IMR-90 (cell line): Measurements from ENCODE around the gene FBXO40. TPM values are rescaled to one million over a fixed set of nuclear protein-coding genes. Genes with fewer than 3 reads are reported as not detected.

Source experiments
- ATAC-seq: fragments of 200-7000 bp; cut with Tn5 transposase; 2 replicates; pipeline ENCODE4 v1.9.1; 2020; ENCODE audit warnings: low read depth, mild to moderate bottlenecking, moderate library complexity
- BruUV-seq: library from RNA; stranded (reverse); fragments of 400-500 nt; replicated peaks from 2 replicates; lab custom pipeline; 2021; lab: Mats Ljungman, UMichigan
- CTCF ChIA-PET: fragments of 300-600 bp; formaldehyde crosslinking; extraction: SDS; loops from one replicate; lab custom pipeline; 2021; ENCODE audit warnings: antibody characterized with exemption; lab: Yijun Ruan, JAX
- POLR2A ChIA-PET: fragments of 300-600 bp; sonication (Branson Sonifier 250); formaldehyde crosslinking; loops from one replicate; lab custom pipeline; 2022; ENCODE audit warnings: antibody characterized with exemption; ENCODE audit not compliant: unreplicated experiment; lab: Charles Lee
- DNase-seq: peaks from one replicate; pipeline ENCODE4 v3.0.0; 2013
- H2AFZ ChIP-seq: replicated peaks from 2 replicates; pipeline ENCODE3; 2013; ENCODE audit warnings: low read length, mild to moderate bottlenecking; ENCODE audit not compliant: poor library complexity
- H2AK5ac ChIP-seq: 2 replicates; pipeline ENCODE4 v1.6.1; 2013; ENCODE audit warnings: low read depth, low read length, inconsistent platforms
- H2AK9ac ChIP-seq: replicated peaks from 2 replicates; pipeline ENCODE3; 2013; ENCODE audit warnings: mild to moderate bottlenecking, low read depth, low read length, moderate library complexity; ENCODE audit not compliant: poor library complexity
- H2BK120ac ChIP-seq: 2 replicates; pipeline ENCODE4 v1.6.1; 2013; ENCODE audit warnings: low read depth, low read length, inconsistent platforms
- H2BK15ac ChIP-seq: 3 replicates; pipeline ENCODE4 v1.6.1; 2013; ENCODE audit warnings: low read depth, low read length, inconsistent platforms
- H2BK20ac ChIP-seq: 2 replicates; pipeline ENCODE4 v1.6.1; 2013; ENCODE audit warnings: low read depth, mild to moderate bottlenecking, inconsistent platforms, low read length, moderate library complexity
- H2BK5ac ChIP-seq: 2 replicates; pipeline ENCODE4 v1.6.1; 2013; ENCODE audit warnings: mild to moderate bottlenecking, low read depth, low read length, inconsistent platforms; ENCODE audit not compliant: poor library complexity, severe bottlenecking
- H3K14ac ChIP-seq: replicated peaks from 2 replicates; pipeline ENCODE4 v1.6.1; 2013; ENCODE audit warnings: low read depth, low read length, inconsistent platforms
- H3K18ac ChIP-seq: 2 replicates; pipeline ENCODE4 v1.6.1; 2013; ENCODE audit warnings: low read depth, low read length, control low read depth
- H3K23ac ChIP-seq: 2 replicates; pipeline ENCODE4 v1.6.1; 2013; ENCODE audit warnings: low read depth, low read length, inconsistent platforms
- H3K27ac ChIP-seq: 2 replicates; pipeline ENCODE4 v1.5.1; 2013; ENCODE audit warnings: mild to moderate bottlenecking, control low read depth, low read length; ENCODE audit not compliant: insufficient read depth
- H3K27me3 ChIP-seq: 2 replicates; pipeline ENCODE4 v1.6.1; 2013; ENCODE audit warnings: low read length; ENCODE audit not compliant: control insufficient read depth, insufficient read depth
- H3K36me3 ChIP-seq: 2 replicates; pipeline ENCODE4 v1.6.1; 2013; ENCODE audit warnings: low read length, mixed read lengths; ENCODE audit not compliant: control insufficient read depth, insufficient read depth
- H3K4ac ChIP-seq: 2 replicates; pipeline ENCODE4 v1.6.1; 2013; ENCODE audit warnings: low read depth, low read length, inconsistent platforms
- H3K4me1 ChIP-seq: 2 replicates; pipeline ENCODE4 v1.6.1; 2013; ENCODE audit warnings: low read length, mixed read lengths; ENCODE audit not compliant: control insufficient read depth, insufficient read depth
- H3K4me2 ChIP-seq: 2 replicates; pipeline ENCODE4 v1.6.1; 2013; ENCODE audit warnings: low read depth, mild to moderate bottlenecking, control low read depth, low read length, moderate library complexity
- H3K4me3 ChIP-seq: 2 replicates; pipeline ENCODE4 v1.5.1; 2013; ENCODE audit warnings: low read depth, mild to moderate bottlenecking, control low read depth, low read length, moderate library complexity; ENCODE audit not compliant: insufficient read depth
- H3K56ac ChIP-seq: 2 replicates; pipeline ENCODE4 v1.6.1; 2013; ENCODE audit warnings: low read length, inconsistent platforms; ENCODE audit not compliant: insufficient read depth; ENCODE audit errors: extremely low read depth
- H3K79me1 ChIP-seq, 2 experiments: 2 replicates each; pipeline ENCODE4 v1.6.1; 2013; ENCODE audit warnings: low read length in 2 of 2, inconsistent platforms in 1 of 2, low read depth in 1 of 2
- H3K9ac ChIP-seq: 2 replicates; pipeline ENCODE4 v1.6.1; 2013; ENCODE audit warnings: low read depth, low read length, control low read depth
- H3K9me1 ChIP-seq: 2 replicates; pipeline ENCODE4 v1.6.1; 2013; ENCODE audit warnings: low read length, inconsistent platforms; ENCODE audit not compliant: insufficient read depth
- H3K9me3 ChIP-seq: 2 replicates; pipeline ENCODE4 v1.6.1; 2013; ENCODE audit warnings: low read length; ENCODE audit not compliant: control insufficient read depth, insufficient read depth
- H4K20me1 ChIP-seq: 2 replicates; pipeline ENCODE4 v1.6.1; 2013; ENCODE audit warnings: low read length, inconsistent platforms; ENCODE audit not compliant: insufficient read depth
- H4K5ac ChIP-seq: 2 replicates; pipeline ENCODE4 v1.6.1; 2013; ENCODE audit warnings: mild to moderate bottlenecking, low read depth, low read length, control low read depth
- H4K8ac ChIP-seq, 2 experiments: 2 replicates each; pipeline ENCODE4 v1.6.1; 2013; ENCODE audit warnings: low read depth in 2 of 2, low read length in 2 of 2, control low read depth in 1 of 2, inconsistent platforms in 1 of 2
- H4K91ac ChIP-seq: 2 replicates; pipeline ENCODE4 v1.6.1; 2013; ENCODE audit warnings: low read depth, low read length, inconsistent platforms; ENCODE audit not compliant: insufficient read depth
- CEBPB ChIP-seq: IDR thresholded peaks from 2 replicates; pipeline ENCODE4 v1.6.1; 2012; ENCODE audit warnings: low read depth, low read length, improper control_type of control experiment
- FOS ChIP-seq: fragments of 150-350 bp; IDR thresholded peaks from 2 replicates; pipeline ENCODE4 v1.6.1; 2016; ENCODE audit warnings: low read depth, low read length
- MAFK ChIP-seq: IDR thresholded peaks from 2 replicates; pipeline ENCODE4 v1.6.1; 2012; ENCODE audit warnings: low read depth, low read length, improper control_type of control experiment
- POLR2A ChIP-seq: IDR thresholded peaks from 2 replicates; pipeline ENCODE4 v1.6.1; 2012; ENCODE audit warnings: mild to moderate bottlenecking, low read depth, low read length
- RFX5 ChIP-seq: IDR thresholded peaks from 2 replicates; pipeline ENCODE4 v1.8.0; 2012; ENCODE audit warnings: low read depth, mild to moderate bottlenecking, low read length, moderate library complexity
- SMC3 ChIP-seq: fragments of 150-350 bp; IDR thresholded peaks from 2 replicates; pipeline ENCODE4 v1.6.1; 2016; ENCODE audit warnings: low read depth, mild to moderate bottlenecking, antibody characterized with exemption, low read length, moderate library complexity
- WGBS, 2 experiments: methylation state at CpG; one replicate each; pipeline versions ENCODE4 v1.1.5 to v1.1.7; 2013; ENCODE audit warnings: missing lambda C conversion rate in 2 of 2; ENCODE audit not compliant: insufficient read length in 1 of 2; ENCODE audit errors: extremely low coverage in 2 of 2; 5-methylcytosine and 5-hydroxymethylcytosine counted together
- dilution Hi-C: fragments of 300-500 bp; cut with HindIII; formaldehyde crosslinking; loops from one replicate; pipeline ENCODE4 v1.14.3; 2018; ENCODE audit warnings: low sequenced_read_pairs; ENCODE audit not compliant: unreplicated experiment
- in situ Hi-C: fragments of 300-500 bp; cut with MboI; formaldehyde crosslinking; loops from 3 replicates; pipeline ENCODE4 v1.14.3; 2019; ENCODE audit warnings: low sequenced_read_pairs, inconsistent platforms, mixed read lengths
- intact Hi-C: fragments of 100-400 bp; cut with micrococcal nuclease; formaldehyde crosslinking; loops from 2 replicates; pipeline ENCODE4 v1.10.0; 2022
- polyA plus RNA-seq, 3 experiments: library from polyadenylated mRNA; depleted of rRNA; stranded (reverse); fragments of >200 nt; gene quantifications; 2 replicates each; pipeline ENCODE4 v1.2.3, GENCODE V29; 2012; ENCODE audit warnings: low replicate concordance in 1 of 3
- total RNA-seq: library from RNA; depleted of rRNA; stranded (reverse); fragments of >200 nt; gene quantifications from 2 replicates; pipeline ENCODE4 v1.2.3, GENCODE V29; 2012

FBXO40 gene
- total and polyA plus RNA-seq, 2 of the 4 experiments (the other 2 are of a cell fraction) = not detected

DNA sequence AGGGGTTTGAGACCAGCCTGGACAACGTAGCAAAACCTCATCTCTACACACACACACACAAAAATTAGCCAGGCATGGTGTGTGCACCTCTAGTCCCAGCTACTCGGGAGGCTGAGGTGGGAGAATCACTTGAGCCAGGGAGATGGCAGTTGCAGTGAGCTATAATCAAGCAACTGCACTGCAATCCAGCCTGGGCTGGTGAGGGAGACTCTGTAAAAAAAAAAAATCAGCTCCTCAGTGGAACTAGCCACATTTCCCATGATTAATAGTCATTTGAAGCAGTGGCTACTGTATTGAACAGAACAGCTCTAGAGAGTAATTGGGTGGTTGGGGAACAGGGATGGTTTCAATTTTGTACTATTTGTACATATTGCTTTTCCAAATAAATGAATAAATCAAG lies 11.5 kb upstream of the FBXO40 start:
- Histone ChIP-seq H4K8ac (no peak overlapping the region), H2AFZ (no peak overlapping the region), H4K91ac (no peak overlapping the region), H3K4me2 (no peak overlapping the region), H3K36me3 (no peaks in the 10 kb centered on the region), H3K9me1 (no peaks in the 10 kb centered on the region), H3K9ac (no peak overlapping the region), H3K27ac (no peak overlapping the region), H3K9me3 (no peaks in the 10 kb centered on the region), H4K20me1 (no peaks in the 10 kb centered on the region), H3K79me1 (no peaks in the 10 kb centered on the region), H3K14ac (no peak overlapping the region), H3K4me1 (no peaks in the 10 kb centered on the region), H2AK9ac (no peak overlapping the region), H2AK5ac (no peak overlapping the region), H3K4me3 (no peak overlapping the region), H3K18ac (no peak overlapping the region), H3K56ac (no peak overlapping the region), H2BK120ac (no peak overlapping the region), H2BK5ac (no peak overlapping the region), H3K4ac (no peak overlapping the region), H3K23ac (no peak overlapping the region), H4K5ac (no peak overlapping the region), H3K27me3 (no peaks in the 10 kb centered on the region; the same call in none of the 2 replicates), H2BK20ac (no peak overlapping the region), H2BK15ac (no peak overlapping the region)
- no TSS peak for BruUV-seq
- intact Hi-C loops (no loop called here), dilution Hi-C loops (no loop called here), in situ Hi-C loops (no loop called here)
- no peak for TF ChIP-seq SMC3
- TF ChIP-seq POLR2A = no peak
- no peak for TF ChIP-seq MAFK
- TF ChIP-seq CEBPB = no peak
- no peak for TF ChIP-seq FOS
- TF ChIP-seq RFX5 = no peak
- POLR2A ChIA-PET = no interaction called here
- no CpG with 5 or more reads among the region's 2 CpGs for WGBS, 2 experiments
- DNase-seq = no peak
- CTCF ChIA-PET = no interaction called here
- no peak for ATAC-seq
